Left lung (tissue), 10 donors: ENCODE results near the gene MFSD2A. TPM values are rescaled to one million over a fixed set of nuclear protein-coding genes. Genes with fewer than 3 reads are reported as not detected.
A peak's percentile ranks its signal among the peaks of the same experiment; 100 is the strongest.
"Not testable (repeated sequence)": the region's sequence is repeated elsewhere in the genome, so short reads cannot be mapped to it uniquely, and the experiment has no call there.

Source experiments
- ATAC-seq: fragments of 200-7000 bp; cut with Tn5 transposase; one replicate; pipeline ENCODE4 v1.9.1; 2020; ENCODE audit warnings: moderate library complexity
- DNase-seq, 4 donors: peaks; one replicate each; pipeline ENCODE4 v3.0.0-alpha.2; 2013 to 2020
- H3K27ac ChIP-seq, 2 donors: fragments of 200-600 bp; sonication (generic) in 1 of 2; one replicate each; pipeline versions ENCODE4 v1.5.0 to v1.8.0; 2020 to 2021
- H3K27me3 ChIP-seq, 2 donors: fragments of 200-600 bp; sonication (generic) in 1 of 2; one replicate each; pipeline versions ENCODE4 v1.5.0 to v1.8.0; 2020 to 2021
- H3K36me3 ChIP-seq, 2 donors: fragments of 200-600 bp; sonication (generic) in 1 of 2; one replicate each; pipeline versions ENCODE4 v1.5.0 to v1.8.0; 2020 to 2021
- H3K4me1 ChIP-seq, 2 donors: fragments of 200-600 bp; one replicate each; pipeline ENCODE4 v1.8.0; 2021
- H3K4me3 ChIP-seq, 2 donors: fragments of 200-600 bp; sonication (generic) in 1 of 2; one replicate each; pipeline versions ENCODE4 v1.5.0 to v1.8.0; 2020 to 2021; ENCODE audit warnings: mild to moderate bottlenecking in 1 of 2
- H3K9me3 ChIP-seq, 2 donors: fragments of 200-600 bp; sonication (generic) in 1 of 2; one replicate each; pipeline versions ENCODE4 v1.5.0 to v1.8.0; 2020 to 2021
- intact Hi-C, 2 donors: fragments of 100-400 bp; cut with DNase I; formaldehyde crosslinking; loops; one replicate each; pipeline versions ENCODE4 v1.11.2 to v1.14.2; 2022
- polyA plus RNA-seq, 6 donors: library from polyadenylated mRNA; unstranded; fragments of 120-200 nt; gene quantifications; one replicate each; pipeline ENCODE4 v1.2.1, GENCODE V29; 2013; ENCODE audit not compliant: insufficient read length in 6 of 6
- total RNA-seq, 2 donors: library from RNA; stranded (reverse); fragmentation: NEBNext Ultra II Directional; extraction: Animal tissue kit (Norgen Biotek cat#: 25700); gene quantifications; one replicate each; pipeline ENCODE4 v1.2.1, GENCODE V29; 2021
- TF ChIP-seq, protein P1 (sequence below), 2 donors: fragments of 200-600 bp; sonication (generic) in 1 of 2; IDR thresholded peaks; one replicate each; pipeline versions ENCODE4 v1.5.0 to v1.8.0; 2021; ENCODE audit warnings: antibody characterized with exemption in 2 of 2
- donor health status: DM: no; HTN: yes; CAD: no.
- donor health status: DM: no; HTN: no; CAD: no.

MFSD2A gene
- total and polyA plus RNA-seq, 8 donors, result 56.3 to 214 (median 135) TPM

DNA sequence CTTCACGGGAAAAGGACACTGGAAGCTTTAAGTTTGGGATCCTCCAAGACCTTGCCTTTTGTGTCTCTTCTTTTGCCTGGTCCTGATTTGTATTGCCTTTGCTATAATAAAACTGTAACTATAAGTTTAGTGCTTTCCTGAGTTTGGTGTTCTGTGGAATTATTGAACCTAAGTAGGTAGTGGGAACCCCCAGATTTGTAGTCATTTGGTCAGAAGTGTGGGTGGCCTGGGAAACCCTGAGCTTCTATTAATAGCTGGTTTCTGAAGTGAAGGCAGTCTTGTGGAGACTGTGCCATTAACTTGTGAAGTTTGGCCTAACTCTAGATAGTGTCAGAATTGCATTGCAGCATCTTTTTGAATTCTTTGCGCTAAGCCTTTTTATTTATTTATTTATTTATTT is 46.4 kb upstream of the MFSD2A start:
- intact Hi-C loops, result no loop called here
- H3K4me3 ChIP-seq, result no peak overlapping the region
- TF ChIP-seq, protein P1, sequence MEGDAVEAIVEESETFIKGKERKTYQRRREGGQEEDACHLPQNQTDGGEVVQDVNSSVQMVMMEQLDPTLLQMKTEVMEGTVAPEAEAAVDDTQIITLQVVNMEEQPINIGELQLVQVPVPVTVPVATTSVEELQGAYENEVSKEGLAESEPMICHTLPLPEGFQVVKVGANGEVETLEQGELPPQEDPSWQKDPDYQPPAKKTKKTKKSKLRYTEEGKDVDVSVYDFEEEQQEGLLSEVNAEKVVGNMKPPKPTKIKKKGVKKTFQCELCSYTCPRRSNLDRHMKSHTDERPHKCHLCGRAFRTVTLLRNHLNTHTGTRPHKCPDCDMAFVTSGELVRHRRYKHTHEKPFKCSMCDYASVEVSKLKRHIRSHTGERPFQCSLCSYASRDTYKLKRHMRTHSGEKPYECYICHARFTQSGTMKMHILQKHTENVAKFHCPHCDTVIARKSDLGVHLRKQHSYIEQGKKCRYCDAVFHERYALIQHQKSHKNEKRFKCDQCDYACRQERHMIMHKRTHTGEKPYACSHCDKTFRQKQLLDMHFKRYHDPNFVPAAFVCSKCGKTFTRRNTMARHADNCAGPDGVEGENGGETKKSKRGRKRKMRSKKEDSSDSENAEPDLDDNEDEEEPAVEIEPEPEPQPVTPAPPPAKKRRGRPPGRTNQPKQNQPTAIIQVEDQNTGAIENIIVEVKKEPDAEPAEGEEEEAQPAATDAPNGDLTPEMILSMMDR (IDR thresholded peaks at IDR 0.05), result no peak
- H3K36me3 ChIP-seq, result no peaks in the 10 kb centered on the region
- peaks cover 0 to 7% of the 10 kb centered on the region in 2 donors for H3K4me1 ChIP-seq
- DNase-seq (no peak), ATAC-seq (no peak)
- H3K27me3 ChIP-seq, result peaks cover 0 to 27% of the 10 kb centered on the region in 2 donors
- no peak overlapping the region for H3K27ac ChIP-seq
- H3K9me3 ChIP-seq, result peaks cover 0 to 8% of the 10 kb centered on the region in 2 donors

DNA sequence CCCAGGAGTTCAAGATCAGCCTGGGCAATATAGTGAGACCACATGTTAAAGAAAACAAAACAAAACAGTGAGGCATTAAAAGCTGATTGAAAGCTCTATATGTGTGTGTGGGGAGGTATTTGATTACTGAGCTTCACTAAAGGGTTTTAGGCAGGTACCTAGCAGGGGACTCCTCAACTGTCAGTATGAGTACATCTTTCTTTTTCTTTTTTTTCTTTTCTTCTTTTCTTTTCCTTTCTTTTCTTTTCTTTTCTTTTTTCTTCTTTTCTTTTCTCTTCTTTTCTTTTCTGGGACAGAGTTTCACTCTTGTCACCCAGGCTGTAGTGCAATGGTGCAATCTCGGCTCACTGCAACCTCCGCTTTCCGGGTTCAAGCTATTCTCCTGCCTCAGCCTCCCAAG is 44.7 kb upstream of the MFSD2A start:
- Histone ChIP-seq H3K4me3 (no peak overlapping the region), H3K27ac (no peak overlapping the region), H3K9me3 (peaks cover 0 to 8% of the 10 kb centered on the region in 2 donors), H3K27me3 (peaks cover 0 to 10% of the 10 kb centered on the region in 2 donors), H3K36me3 (no peaks in the 10 kb centered on the region), H3K4me1 (peaks cover 0 to 7% of the 10 kb centered on the region in 2 donors)
- TF ChIP-seq, protein P1 (IDR thresholded peaks at IDR 0.05), result no peak
- DNase-seq, result no peak
- intact Hi-C loops, result no loop called here
- no peak for ATAC-seq

DNA sequence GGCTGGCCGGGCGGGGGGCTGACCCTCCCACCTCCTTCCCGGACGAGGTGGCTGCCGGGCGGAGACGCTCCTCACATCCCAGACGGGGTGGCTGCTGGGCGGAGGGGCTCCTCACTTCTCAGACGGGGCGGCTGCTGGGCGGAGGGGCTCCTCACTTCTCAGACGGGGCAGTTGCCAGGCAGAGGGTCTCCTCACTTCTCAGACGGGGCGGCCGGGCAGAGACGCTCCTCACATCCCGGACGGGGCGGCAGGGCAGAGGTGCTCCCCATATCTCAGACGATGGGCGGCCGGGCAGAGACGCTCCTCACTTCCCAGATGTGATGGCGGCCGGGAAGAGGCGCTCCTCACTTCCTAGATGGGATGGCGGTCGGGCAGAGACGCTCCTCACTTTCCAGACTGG is 41.8 kb upstream of the MFSD2A start:
- intact Hi-C loops, H3K9me3 ChIP-seq, H3K4me1 ChIP-seq, H3K27ac ChIP-seq, ATAC-seq, DNase-seq, H3K36me3 ChIP-seq, H3K4me3 ChIP-seq: not testable (repeated sequence)
- H3K27me3 ChIP-seq, result peaks cover 0 to 10% of the 10 kb centered on the region in 2 donors

DNA sequence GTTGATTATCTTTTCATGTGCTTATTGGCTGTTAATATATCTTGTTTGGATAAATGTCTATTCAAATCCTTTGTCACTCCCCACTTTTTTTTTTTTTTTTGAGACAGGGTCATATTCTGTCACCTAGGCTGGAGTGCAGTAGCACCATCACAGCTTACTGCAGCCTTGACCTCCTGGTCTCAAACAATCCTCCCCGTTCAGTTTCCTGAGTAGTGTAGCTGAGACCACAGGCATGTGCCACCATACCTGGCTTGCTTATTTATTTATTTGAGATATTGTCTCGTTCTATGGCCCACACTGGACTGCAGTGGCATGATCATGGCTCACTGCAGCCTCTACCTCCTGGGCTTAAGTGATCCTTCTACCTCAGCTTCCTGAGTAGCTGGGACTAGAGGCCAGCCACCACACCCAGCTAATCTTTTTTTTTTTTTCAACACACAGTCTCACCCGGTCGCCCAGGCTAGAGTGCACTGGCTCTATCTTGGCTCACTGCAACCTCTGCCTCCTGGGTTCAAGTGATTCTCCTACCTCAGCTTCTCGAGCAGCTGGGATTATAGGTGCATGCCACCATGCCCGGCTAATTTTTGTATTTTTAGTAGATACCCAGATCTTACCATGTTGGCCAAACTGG is 39.3 kb upstream of the MFSD2A start:
- DNase-seq (no peak), ATAC-seq (no peak)
- H3K4me1 ChIP-seq, result no peaks in the 10 kb centered on the region
- no peaks in the 10 kb centered on the region for H3K36me3 ChIP-seq
- TF ChIP-seq, protein P1 (IDR thresholded peaks at IDR 0.05), result no peak
- no peaks in the 10 kb centered on the region for H3K9me3 ChIP-seq
- H3K27me3 ChIP-seq, result peaks cover 0 to 10% of the 10 kb centered on the region in 2 donors
- H3K27ac ChIP-seq, result no peak overlapping the region
- H3K4me3 ChIP-seq, result no peak overlapping the region
- intact Hi-C loops, result no loop called here

DNA sequence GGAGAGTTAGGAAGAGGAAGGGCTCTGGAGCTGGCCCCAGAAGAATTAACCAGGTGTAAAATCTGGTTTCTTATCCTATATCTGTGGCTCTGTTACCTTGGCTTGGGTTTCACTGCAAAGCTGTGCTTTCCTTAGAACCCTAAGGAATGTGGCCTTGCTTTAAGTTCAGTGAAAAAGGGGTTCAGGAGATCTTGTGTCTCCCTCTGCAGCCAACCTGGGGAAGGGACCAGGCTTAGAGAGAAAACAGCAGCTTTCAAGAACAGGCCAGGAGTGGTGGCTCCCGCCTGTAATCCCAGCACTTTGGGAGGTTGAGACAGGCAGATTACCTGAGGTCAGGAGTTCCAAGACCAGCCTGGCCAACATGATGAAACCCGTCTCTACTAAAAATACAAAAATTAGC is 37.1 kb upstream of the MFSD2A start:
- H3K36me3 ChIP-seq, result no peaks in the 10 kb centered on the region
- H3K9me3 ChIP-seq, result no peaks in the 10 kb centered on the region
- no peaks in the 10 kb centered on the region for H3K4me1 ChIP-seq
- peaks cover 0 to 8% of the 10 kb centered on the region in 2 donors for H3K27me3 ChIP-seq
- DNase-seq (no peak), ATAC-seq (no peak)
- intact Hi-C loops, result no loop called here
- no peak overlapping the region for H3K4me3 ChIP-seq
- TF ChIP-seq, protein P1 (IDR thresholded peaks at IDR 0.05), result no peak
- no peak overlapping the region for H3K27ac ChIP-seq

DNA sequence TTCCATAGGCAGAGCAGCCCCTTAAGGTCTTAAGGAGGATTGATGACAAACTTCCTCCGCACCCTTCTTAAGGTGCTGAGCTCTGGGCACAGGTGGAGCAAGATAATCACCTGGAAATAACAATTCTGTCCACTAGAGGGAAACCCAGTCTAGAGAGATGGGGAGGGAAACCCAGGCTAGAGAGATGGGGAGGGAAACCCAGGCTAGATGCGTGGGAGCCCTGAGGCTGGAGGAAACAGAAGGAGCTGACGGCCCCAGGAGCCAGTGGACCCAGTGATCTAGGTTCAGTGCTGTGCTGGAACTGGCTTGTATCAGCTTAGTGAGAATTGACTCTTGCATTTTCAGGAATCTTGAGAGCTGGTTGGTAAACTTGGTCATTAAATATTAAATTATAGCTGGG is 35.4 kb upstream of the MFSD2A start:
- H3K9me3 ChIP-seq, result no peaks in the 10 kb centered on the region
- DNase-seq (peak in 2 of 4 donors; percentile 52), ATAC-seq (peak; percentile 99)
- no peaks in the 10 kb centered on the region for H3K4me1 ChIP-seq
- H3K4me3 ChIP-seq, result no peak overlapping the region
- intact Hi-C loops, result no loop called here
- TF ChIP-seq, protein P1 (IDR thresholded peaks at IDR 0.05), result peak; percentile 42 to 43
- H3K27ac ChIP-seq, result no peak overlapping the region
- H3K36me3 ChIP-seq, result no peaks in the 10 kb centered on the region
- H3K27me3 ChIP-seq, result peaks cover 0 to 14% of the 10 kb centered on the region in 2 donors
